PFSK-1 (cell line): ENCODE measurements around the gene EN1.

ENCODE experiments used
- FOXP2 ChIP-seq: optimal IDR thresholded peaks from 2 replicates; pipeline ENCODE3; 2011; ENCODE audit warnings: borderline replicate concordance, control low read depth, inconsistent platforms; ENCODE audit not compliant: insufficient read depth; ENCODE audit errors: extremely low read length, extremely low read depth
- POLR2AphosphoS5 ChIP-seq: IDR thresholded peaks from 2 replicates; pipeline ENCODE4 v1.6.1; 2012; ENCODE audit warnings: low read depth, mild to moderate bottlenecking, control low read depth, low read length, moderate library complexity
- SIN3A ChIP-seq: IDR thresholded peaks from 2 replicates; pipeline ENCODE4 v1.6.1; 2012; ENCODE audit warnings: mild to moderate bottlenecking, low read length, moderate library complexity, borderline replicate concordance; ENCODE audit not compliant: insufficient read depth
- TAF1 ChIP-seq: IDR thresholded peaks from 2 replicates; pipeline ENCODE4 v1.6.1; 2012; ENCODE audit warnings: low read length, control low read depth, borderline replicate concordance; ENCODE audit not compliant: insufficient read depth
- TF ChIP-seq, protein P1 (sequence below), 2 experiments: IDR thresholded peaks; 2 replicates each; pipeline versions ENCODE4 v1.6.1 to v1.8.0; 2011 to 2012; ENCODE audit warnings: low read depth in 2 of 2, low read length in 2 of 2, control low read depth in 1 of 2, inconsistent platforms in 1 of 2, mild to moderate bottlenecking in 1 of 2, moderate library complexity in 1 of 2; ENCODE audit not compliant: insufficient read depth in 1 of 2

EN1 gene

DNA sequence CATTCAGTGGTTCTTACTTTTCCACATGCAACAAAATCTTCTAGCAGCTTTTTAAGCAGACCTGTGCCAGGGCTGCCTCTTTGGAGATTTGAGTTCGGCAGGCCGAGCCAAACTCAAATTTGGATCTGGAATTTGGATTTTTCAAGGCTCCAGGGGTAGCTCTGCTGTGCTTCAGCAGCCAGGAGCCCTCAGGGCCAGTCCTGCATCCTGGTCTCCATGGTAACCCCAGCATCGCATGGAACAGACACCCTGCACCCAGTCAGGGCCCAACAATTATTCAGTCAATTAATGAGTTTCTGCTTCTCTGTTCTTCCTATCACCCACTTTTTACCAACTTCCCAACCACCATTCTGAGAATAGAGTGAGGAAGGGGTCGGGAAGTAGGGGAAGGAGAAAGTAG lies 30.0 kb downstream of the EN1 start:
- TF ChIP-seq POLR2AphosphoS5 (no peak), SIN3A (no peak), FOXP2 (no peak), TAF1 (no peak)
- TF ChIP-seq, protein P1, sequence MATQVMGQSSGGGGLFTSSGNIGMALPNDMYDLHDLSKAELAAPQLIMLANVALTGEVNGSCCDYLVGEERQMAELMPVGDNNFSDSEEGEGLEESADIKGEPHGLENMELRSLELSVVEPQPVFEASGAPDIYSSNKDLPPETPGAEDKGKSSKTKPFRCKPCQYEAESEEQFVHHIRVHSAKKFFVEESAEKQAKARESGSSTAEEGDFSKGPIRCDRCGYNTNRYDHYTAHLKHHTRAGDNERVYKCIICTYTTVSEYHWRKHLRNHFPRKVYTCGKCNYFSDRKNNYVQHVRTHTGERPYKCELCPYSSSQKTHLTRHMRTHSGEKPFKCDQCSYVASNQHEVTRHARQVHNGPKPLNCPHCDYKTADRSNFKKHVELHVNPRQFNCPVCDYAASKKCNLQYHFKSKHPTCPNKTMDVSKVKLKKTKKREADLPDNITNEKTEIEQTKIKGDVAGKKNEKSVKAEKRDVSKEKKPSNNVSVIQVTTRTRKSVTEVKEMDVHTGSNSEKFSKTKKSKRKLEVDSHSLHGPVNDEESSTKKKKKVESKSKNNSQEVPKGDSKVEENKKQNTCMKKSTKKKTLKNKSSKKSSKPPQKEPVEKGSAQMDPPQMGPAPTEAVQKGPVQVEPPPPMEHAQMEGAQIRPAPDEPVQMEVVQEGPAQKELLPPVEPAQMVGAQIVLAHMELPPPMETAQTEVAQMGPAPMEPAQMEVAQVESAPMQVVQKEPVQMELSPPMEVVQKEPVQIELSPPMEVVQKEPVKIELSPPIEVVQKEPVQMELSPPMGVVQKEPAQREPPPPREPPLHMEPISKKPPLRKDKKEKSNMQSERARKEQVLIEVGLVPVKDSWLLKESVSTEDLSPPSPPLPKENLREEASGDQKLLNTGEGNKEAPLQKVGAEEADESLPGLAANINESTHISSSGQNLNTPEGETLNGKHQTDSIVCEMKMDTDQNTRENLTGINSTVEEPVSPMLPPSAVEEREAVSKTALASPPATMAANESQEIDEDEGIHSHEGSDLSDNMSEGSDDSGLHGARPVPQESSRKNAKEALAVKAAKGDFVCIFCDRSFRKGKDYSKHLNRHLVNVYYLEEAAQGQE (IDR thresholded peaks at IDR 0.05; ENCODE audit: insufficient read depth in 1 of 2, low read depth in 2 of 2, low read length in 2 of 2) = no peak

DNA sequence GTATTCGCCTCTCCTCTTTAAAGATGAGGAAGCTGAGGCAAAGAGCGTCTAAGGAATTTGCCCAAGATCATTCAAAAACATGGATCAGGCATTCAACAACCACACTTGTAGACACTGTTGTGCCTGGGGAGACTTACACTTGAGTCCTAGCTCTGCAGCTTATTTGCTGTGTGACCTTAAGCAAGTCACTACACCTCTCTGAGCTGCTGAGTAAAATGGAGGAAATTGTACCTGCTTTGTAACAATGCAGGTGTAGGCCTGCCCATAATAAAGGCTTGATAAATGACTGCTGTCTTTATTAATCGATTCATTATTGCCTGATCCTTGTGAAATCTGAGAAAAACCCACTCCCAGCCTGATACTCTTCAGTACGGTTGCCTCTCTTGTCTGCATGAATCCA lies 30.8 kb downstream of the EN1 start:
- TF ChIP-seq SIN3A = no peak
- TF ChIP-seq, protein P1 (IDR thresholded peaks at IDR 0.05; ENCODE audit: insufficient read depth in 1 of 2, low read depth in 2 of 2, low read length in 2 of 2) = no peak

DNA sequence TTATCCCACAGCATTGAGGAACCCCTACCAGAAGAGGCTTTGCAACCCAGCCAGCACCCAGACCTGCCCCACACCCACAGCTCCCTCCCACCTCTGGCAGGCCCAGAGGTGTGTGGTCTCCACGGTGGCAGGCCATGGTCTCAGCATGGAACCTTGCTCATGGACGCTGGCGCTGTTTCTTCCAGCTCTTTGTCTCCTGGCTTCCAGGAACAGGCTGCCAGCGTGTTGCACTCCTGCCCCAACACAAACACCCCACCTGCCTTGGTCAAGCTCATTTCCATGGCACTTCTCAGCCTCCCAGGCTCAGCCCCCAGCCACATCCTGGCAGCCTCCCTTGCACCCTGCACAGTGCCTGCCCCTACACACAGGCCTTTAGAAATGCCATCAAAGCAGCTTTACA lies 31.7 kb downstream of the EN1 start:
- no peak for TF ChIP-seq TAF1
- no peak for TF ChIP-seq FOXP2
- no peak for TF ChIP-seq SIN3A
- TF ChIP-seq, protein P1 (IDR thresholded peaks at IDR 0.05; ENCODE audit: insufficient read depth in 1 of 2, low read depth in 2 of 2, low read length in 2 of 2) = no peak
- TF ChIP-seq POLR2AphosphoS5 = no peak

GRCh38 chr2:118815314-118815713 lies 32.1 kb downstream of the EN1 start:
- TF ChIP-seq SIN3A (no peak), POLR2AphosphoS5 (no peak)

GRCh38 chr2:118814368-118814767 lies 33.1 kb downstream of the EN1 start:
- TF ChIP-seq SIN3A (no peak), FOXP2 (no peak), POLR2AphosphoS5 (no peak), TAF1 (no peak)
- TF ChIP-seq, protein P1 (IDR thresholded peaks at IDR 0.05; ENCODE audit: insufficient read depth in 1 of 2, low read depth in 2 of 2, low read length in 2 of 2) = no peak
